ENCODE data around the gene PHYKPL.

- TF ChIP-seq CTCF (IDR thresholded peaks at IDR 0.05; ENCODE audit: borderline replicate concordance, extremely low read depth, low read length, poor library complexity, severe bottlenecking): no peak
- no peak for TF ChIP-seq EZH2 (IDR thresholded peaks at IDR 0.05; ENCODE audit: borderline replicate concordance, low read depth, low read length, severe bottlenecking)
Measured at GRCh38 chr5:178162481-178162880, 70.1 kb downstream of the PHYKPL start.
